NCI-H2196 (cell line): Measurements from ENCODE around the gene ATP11A.

Experiments used
- DNase-seq: peaks from one replicate; lab custom pipeline; 2025; ENCODE audit not compliant: unreplicated experiment; lab: John Stamatoyannopoulos, UW

The ATP11A gene

GRCh38 chr13:112689303-112690245 is at the start of gene ATP11A:
TSS of gene ATP11A (plus strand) at chr13:112690038. CDS start at chr13:112690417, 379 bp downstream.
- DNase-seq = peak; percentile 78

- no peak for DNase-seq
Measured at GRCh38 chr13:112641456-112642089, 48.3 kb upstream of the ATP11A start.

- DNase-seq = no peak
Measured at GRCh38 chr13:112642090-112642460, 47.8 kb upstream of the ATP11A start.

- peak; percentile 52 for DNase-seq
Measured at GRCh38 chr13:112643759-112644459, 45.9 kb upstream of the ATP11A start.

GRCh38 chr13:112645327-112645914 is 44.4 kb upstream of the ATP11A start:
- DNase-seq = no peak

- no peak for DNase-seq
Measured at GRCh38 chr13:112647256-112647655, 42.6 kb upstream of the ATP11A start.

GRCh38 chr13:112648101-112648500 is 41.7 kb upstream of the ATP11A start:
- no peak for DNase-seq

GRCh38 chr13:112648966-112649690 is 40.7 kb upstream of the ATP11A start:
- no peak for DNase-seq

- DNase-seq = no peak
Measured at GRCh38 chr13:112651311-112651710, 38.5 kb upstream of the ATP11A start.

GRCh38 chr13:112651750-112652511 is 37.9 kb upstream of the ATP11A start:
- no peak for DNase-seq

- no peak for DNase-seq
Measured at GRCh38 chr13:112652512-112653070, 37.2 kb upstream of the ATP11A start.

- no peak for DNase-seq
Measured at GRCh38 chr13:112653071-112653470, 36.8 kb upstream of the ATP11A start.

GRCh38 chr13:112655913-112656312 is 33.9 kb upstream of the ATP11A start:
- DNase-seq = no peak

GRCh38 chr13:112657850-112658445 is 31.9 kb upstream of the ATP11A start:
- DNase-seq = no peak

- DNase-seq = no peak
Measured at GRCh38 chr13:112658808-112659207, 31.0 kb upstream of the ATP11A start.

GRCh38 chr13:112661291-112661690 is 28.5 kb upstream of the ATP11A start:
- no peak for DNase-seq

- no peak for DNase-seq
Measured at GRCh38 chr13:112664501-112665203, 25.2 kb upstream of the ATP11A start.

GRCh38 chr13:112668924-112669323 is 20.9 kb upstream of the ATP11A start:
- DNase-seq = no peak
